Right renal pelvis (tissue), 4 donors: ENCODE measurements around the gene PRRT4. TPM values are rescaled to one million over a fixed set of nuclear protein-coding genes. Genes with fewer than 3 reads are reported as not detected.

Experiments used
- DNase-seq, 4 donors: peaks; one replicate each; pipeline ENCODE4 v3.0.0-alpha.2; 2013; ENCODE audit warnings: low read depth in 4 of 4, low spot score in 3 of 4, missing footprints in 1 of 4
- polyA plus RNA-seq, 4 donors: library from polyadenylated mRNA; unstranded; fragments of 120-200 nt; gene quantifications; one replicate each; pipeline ENCODE4 v1.2.1, GENCODE V29; 2013; ENCODE audit not compliant: insufficient read length in 4 of 4

Gene PRRT4
- polyA plus RNA-seq, 4 donors: 0.64 to 1.1 (median 0.94) TPM

DNA sequence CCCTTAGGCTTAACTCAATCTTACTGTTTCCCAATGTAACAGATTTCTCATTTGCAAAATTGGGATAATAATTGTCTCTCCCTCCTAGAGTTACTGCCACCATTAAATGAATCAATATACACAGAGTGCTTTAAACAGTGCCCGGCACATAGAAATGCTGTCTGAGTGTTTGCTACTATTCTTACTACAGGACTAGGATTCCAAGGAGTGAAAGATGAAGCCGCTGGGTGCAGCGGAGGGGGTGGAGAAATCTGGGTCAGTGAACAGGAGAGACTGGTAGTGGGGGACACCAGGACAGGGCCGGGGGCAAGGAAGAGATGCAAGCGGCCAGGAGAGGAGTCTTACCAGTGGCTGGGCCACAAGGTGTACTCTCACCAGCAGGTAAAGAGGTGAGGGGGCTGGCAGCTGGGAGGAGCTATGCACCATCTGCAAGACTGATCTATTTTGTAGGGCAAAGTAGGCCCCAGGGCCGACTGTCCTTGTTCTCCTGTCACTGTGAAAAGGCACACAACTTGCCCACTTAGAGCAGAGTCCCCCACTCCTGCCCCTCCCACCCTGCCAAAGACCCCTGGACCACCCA lies 18.5 kb upstream of the PRRT4 start:
- no peak for DNase-seq

DNA sequence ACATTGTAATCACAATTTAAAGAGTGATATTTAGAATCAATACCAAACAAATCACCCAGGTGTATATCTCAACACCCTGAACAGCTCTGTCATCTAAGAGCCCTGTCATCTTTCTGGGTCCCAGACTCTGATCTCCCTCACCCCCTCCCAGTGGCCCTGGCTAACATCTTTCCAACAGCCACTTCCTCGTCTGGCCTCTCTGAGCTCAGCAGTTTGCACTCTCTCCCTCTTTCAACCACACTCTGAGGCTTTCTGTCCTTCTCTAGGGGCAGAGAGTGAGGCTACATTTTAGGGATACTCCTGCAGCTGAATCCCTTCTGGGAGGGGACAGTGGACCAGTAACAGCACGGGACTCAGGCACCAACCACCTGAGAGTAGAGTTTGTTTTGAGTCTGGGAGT lies 17.1 kb upstream of the PRRT4 start:
- DNase-seq: no peak

DNA sequence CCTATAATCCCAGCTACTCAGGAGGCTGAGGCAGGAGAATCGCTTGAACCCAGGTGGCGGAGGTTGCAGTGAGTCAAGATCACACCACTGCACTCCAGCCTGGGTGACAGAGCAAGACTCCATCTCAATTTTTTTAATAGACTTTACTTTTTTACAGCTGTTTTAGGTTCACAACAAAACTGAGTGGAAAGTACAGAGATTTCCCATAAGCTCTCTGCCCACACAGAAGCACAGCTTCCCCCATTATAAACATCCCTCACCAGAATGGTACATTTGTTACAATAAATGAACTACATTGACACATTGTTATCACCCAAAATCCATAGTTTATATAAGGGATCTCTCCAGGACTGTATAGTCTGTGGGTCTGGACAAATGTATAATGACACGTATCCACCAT lies 14.6 kb upstream of the PRRT4 start:
- no peak for DNase-seq

DNA sequence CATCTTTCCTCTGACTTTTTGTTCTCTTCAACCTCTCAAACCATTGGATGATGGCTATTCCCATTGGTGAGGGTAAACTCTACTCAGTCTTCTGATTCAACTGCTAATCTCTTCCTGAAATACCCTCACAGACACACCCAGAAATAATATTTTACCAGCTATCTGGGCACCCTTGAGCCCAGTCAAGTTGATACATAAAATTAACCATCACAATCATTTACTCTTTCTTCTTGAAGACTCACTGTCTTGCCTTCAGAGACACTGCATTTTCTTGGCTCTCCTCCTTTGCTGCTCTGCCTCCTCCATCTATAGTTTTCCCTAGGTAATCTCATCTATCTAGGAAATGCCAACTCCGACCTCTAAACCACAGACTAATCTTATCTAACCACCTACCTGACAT lies 12.6 kb upstream of the PRRT4 start:
- no peak for DNase-seq

DNA sequence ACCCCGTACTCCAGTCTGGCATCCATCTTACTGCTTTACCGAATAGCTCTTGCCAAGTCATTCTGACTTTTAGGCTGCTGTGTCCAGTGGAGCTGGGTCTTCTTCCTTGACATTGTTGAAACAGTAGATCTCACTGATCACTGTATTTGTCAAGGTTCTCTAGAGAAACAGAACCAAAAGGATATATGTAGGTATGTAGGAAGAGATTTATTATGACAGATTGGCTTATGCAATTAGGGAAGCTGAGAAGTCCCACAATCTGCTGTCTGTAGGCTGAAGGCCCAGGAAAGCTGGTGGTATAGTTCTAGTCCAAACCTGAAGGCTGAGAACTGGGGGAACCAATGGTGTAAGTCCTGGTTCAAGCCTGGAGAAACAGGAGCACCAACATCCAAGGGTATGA lies 12.1 kb upstream of the PRRT4 start:
- no peak for DNase-seq

DNA sequence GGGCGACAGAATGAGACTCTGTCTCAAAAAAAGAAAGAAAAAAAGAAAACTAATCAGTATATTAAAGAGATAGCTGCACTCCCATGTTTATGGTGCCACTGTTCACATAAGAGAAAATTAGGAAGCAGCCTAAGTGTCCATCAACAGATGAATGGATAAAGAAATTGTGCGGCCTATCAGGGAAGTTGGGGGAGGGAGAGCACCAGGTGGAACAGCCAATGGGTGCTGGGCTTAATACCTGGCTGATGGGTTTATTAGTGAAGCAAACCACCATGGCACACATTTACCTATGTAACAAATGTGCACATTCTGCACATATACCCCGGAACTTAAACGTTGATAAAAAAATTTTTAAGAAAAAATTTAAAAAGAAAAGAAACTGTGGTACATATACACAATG lies 9.0 kb upstream of the PRRT4 start:
- no peak for DNase-seq

DNA sequence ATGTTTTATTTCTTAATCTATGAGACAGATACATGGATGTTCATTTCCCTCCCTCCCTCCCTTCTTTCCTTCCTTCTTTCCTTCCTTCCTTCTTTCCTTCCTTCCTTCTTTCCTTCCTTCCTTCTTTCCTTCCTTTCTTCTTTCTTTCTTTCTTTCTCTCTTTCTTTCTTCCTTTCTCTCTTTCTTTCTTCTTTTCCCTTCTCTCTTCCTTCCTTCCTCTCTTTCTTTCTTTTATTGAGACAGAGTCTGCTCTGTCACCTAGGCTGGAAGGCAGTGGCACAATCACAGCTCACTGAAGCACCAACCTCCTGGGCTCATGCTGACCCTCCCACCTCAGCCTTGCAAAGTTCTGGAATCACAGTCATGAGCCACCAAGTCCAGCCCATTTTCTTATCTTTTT lies 5.5 kb upstream of the PRRT4 start:
- DNase-seq: no peak

DNA sequence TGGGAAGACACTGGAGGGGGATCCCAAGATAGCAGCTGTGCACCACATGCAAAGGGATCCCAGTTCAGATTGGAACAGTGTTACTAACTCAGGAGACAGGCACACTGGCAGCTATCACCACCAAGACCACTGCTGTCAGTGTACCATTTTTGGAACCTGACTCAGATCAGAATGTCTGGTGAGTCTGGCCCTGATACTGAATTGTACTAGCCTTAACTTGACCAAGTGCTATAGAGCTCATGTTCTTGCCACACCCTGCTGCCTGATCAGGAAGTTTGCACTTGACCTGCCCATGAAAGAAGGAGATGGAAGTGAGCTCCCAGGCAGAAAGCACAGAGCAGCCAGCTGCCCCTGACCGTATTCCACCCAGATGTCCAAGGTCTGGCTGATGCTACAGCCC lies 4.8 kb upstream of the PRRT4 start:
- DNase-seq: no peak

DNA sequence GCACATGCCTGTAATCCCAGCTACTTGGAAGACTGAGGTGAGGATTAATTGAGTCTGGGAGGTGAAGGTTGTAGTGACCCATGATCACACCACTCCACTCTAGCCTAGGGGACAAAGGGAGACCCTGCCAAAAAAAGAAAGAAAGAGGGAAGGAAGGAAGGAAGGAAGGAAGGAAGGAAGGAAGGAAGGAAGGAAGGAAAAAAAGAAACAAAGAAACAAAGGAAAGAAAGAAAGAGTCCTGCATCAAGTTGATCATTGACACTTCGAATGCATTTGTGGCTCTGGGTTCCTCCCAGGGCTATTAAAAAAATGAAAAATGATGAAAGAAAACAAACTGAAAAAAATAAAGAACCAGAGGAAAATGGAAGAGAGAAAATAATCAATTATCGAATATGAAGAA lies 3.9 kb upstream of the PRRT4 start:
- DNase-seq: no peak

DNA sequence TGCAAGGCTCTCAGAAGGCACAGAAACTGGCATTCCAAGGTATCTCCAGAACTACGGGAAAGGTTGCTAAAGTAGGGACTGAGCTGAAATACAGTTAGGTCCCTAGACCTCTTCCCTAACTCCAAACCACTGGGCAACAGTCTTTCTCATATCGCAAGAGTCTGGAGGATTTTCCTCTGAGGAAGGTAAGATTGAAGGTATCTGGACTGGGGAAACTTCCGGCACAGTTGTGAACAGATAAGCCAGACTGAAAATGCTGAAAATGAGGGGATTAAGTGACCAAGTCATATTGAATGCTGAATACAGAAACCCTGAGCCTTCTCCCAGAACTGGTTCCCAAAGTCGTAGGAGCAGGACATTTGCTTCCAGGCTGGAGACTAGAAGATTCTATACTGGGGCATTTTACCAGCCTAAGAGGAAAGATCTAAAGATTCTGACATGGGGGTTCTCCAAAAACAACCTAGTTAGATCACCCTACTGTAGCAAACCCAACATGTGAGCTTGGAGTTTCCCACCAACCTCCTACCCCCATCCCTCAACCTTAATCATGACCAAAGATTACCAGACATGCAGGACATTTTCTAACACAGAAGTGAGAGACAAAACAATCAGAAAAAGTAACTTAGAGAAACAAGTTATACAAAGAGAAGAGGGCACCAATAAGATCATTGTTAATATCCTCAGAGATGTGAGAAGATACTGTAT lies 2.8 kb upstream of the PRRT4 start:
- no peak for DNase-seq

DNA sequence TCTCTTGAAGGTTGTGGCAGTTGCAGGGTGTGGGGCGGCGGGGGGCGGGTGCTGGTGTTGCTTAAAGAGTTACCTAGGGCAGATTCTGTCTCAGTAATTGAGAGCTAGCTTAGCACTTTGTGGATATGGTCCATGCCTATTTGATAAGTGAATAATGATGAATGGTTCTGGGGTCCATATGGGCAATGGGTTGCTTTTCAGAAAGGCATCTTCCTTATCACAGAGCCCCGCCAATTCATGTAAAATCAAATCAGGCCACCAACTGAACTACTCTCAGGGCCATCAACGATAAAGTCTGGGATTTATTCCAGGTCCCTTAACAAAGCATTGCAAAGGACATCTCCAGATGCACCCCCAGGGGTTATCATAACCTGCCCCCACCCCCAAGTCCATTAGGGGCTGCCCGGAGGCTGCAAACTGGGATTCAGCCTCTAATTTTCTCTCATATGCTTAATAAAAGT lies 1.8 kb upstream of the PRRT4 start:
- DNase-seq: no peak

DNA sequence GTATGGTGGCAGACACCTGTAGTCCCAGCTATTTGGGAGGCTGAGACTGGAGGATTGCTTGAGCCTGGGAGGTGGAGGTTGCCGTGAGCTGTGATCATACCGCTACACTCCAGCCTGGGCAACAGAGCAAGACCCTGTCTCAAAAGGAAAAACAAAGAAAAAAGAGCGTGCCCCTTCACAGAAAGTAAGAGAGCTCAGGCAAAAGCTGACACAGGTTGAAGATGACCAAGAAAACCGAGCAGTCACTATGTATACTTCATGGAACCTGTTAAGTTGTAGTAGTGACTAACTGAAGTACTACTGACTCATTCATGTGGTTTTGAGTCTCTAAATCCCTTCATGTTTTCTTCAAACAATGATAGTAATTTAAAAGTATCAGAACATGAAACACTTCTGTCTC lies 1.2 kb upstream of the PRRT4 start:
- DNase-seq: no peak

DNA sequence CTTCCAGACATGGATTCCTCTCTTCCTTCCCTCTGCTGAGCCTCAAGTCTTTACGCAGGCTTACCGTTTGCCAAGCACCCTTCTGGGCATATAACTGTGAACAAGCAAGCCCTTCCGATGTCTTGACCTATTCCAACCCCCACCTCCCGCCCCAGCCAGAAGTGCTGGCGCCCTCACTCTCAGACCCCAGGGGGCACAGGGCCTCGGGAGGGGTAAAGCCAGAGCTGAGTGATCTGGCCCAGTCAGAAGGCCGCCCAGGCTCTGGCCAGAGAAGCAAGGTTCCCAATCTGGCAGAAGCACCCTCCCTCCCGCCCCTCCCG lies 1.2 kb downstream of the PRRT4 start:
- DNase-seq: no peak

DNA sequence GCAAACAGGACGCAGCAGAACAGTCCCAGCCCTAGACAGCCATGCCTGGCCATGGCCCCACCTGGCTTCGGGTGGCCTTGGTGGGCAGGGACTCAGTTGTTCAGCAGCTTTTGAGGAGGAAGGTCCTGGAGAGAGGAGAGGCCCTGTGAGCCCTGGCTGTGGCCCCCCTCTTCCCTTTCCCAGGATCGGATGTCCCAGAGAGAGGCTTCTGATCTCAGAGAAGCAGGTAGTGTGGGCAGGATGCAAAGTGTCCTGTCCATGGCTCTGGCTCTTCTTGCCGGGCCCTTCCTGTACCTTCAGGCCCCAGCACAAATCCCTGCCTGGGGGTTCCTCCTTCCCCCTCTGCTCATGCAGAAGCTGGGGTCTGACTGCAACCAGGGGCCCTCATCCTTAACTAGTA lies 1.6 kb downstream of the PRRT4 start:
- no peak for DNase-seq

DNA sequence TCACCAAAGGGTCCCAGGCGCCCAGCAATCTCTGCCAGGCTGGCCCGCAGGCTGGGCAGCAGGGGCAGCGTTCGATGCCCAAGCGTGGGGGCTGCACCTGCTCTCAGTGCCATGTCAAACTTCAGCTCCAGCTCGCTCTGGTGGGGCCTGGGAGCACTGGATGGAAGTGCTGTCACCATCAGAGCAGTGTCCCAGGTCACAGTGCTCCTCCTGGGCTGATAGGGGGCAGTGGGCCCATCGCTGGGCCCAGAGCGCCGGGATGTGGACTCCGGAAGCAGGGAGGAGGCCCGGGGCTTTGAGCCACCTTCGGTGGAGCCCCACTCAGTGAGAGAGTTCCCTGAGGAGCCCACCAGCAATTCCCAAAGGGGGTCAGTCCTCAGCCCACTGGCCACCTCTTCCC lies 2.2 kb downstream of the PRRT4 start:
- no peak for DNase-seq

DNA sequence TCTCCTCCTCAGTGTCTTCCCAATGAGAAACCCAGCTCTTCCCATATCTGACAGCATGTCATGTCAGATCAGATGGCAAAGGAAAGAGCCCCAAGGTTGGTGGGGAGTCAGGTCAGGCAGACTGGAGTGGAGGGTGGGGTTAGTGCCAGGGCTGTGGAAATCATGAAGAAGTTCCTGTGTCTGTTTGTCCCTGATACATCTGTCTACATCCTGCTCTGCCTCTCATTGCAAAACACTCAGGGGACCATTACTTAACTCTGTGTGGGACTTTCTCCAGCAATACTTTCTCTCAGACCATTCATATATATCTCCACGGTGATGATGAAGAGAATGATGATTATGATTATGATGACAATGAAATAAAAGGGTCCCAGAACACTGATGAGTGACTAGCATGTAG lies 3.3 kb downstream of the PRRT4 start:
- DNase-seq: no peak

DNA sequence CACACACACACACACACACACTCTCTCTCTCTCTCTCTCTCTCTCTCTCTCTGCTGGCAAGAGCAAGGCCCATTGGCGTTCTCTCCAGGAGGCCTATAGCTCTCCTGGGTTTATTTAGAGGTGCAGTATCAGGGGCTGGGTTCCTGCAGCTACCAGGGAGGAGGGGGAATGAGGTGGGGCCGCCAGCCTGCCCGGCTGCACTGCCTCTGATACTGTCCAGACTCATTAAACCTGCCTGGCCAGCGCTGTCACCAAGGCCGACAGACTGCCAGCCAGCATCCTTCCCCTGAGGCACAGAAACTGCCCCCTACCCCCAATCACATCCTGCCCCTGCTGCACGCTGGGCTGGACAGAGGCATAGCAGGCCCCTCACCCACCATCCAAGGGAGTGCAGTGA lies 4.3 kb downstream of the PRRT4 start:
- DNase-seq: no peak

DNA sequence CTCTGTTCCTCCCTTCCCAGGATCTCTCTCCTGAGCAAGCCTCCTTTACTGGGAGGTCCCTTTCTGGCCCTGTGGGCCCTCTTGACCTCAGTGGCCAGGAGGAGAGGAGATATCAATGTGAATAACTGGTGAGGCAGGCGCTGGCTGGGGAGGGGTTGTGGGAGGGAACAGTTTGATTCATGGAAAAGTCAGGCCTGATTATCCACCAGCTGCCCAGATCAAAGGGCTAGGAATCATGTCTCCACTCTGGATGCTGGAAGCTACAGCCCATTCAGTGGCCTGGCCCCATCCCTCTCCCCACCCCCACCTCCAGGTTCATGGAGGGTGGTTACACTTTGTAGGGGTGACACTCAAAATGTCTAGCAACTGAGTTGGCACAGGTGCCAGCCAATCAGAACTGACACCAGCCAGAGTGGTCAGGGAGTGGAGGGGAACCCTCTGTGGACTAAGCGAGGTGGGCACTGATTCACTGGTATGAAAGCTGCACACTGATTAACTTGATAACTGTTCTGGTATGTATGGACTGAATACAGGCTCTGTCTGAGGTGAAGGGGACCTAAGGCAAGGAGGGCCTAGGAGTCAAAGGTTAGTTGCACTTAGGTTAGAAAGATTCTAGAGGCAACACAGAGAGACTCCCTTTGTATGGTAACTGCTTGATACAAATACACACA lies 4.8 kb downstream of the PRRT4 start:
- no peak for DNase-seq

DNA sequence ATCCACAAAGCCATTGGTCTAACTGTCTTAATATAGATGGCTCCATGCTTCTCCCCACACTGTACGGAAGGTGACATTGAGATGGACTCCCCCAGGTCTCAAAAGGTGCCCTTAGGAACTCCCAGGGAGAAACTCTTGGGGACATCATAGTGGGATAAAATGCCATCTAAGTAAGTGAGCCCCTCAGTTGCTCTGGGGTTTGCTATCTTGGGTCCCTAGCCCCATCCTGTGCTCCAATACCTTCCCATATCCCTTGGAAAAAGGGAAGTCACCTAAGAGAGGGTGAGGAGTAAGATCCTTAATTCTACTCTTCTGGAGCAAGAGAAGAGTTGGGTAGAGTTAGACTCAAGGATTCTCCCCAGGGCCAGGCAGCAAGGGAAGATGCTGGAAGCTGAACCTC lies 7.9 kb downstream of the PRRT4 start:
- no peak for DNase-seq

DNA sequence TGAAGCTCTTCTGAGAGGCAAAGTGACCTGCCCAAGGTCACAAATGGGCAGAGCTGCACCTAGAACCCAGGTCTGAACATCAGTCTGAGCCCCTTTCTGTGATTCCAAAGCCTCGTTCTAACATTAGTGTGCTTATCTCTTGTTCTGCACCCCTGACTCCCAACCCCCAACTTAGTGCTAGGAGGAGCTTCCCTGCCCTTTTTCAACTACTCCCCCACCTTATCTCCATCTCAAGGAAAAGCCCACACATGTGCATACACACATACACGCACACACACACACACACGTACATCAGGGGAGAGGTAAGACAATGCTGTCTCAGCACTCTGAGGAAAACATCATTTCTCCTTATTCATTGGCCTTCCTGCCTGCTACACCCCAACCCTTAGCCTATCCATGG lies 8.3 kb downstream of the PRRT4 start:
- no peak for DNase-seq

DNA sequence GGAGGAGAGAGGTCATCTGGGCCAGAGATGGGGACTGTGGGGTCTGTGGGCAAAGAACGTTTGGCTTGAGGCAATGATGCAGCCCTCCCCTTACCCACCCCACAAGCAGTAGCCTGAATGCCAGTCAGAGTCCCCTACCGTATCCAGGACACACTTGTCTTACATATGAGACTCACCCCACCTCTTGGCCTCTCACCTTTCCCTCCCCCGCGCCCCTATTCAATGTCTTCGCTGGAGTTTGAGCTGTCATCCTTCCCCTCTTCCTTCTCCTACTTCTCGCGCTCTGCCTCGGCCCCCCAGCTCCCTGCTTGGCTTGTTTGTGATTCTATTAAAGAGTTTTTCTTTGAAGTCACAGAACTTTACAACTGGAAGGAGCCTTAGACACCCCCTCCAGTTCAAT lies 8.9 kb downstream of the PRRT4 start:
- no peak for DNase-seq

DNA sequence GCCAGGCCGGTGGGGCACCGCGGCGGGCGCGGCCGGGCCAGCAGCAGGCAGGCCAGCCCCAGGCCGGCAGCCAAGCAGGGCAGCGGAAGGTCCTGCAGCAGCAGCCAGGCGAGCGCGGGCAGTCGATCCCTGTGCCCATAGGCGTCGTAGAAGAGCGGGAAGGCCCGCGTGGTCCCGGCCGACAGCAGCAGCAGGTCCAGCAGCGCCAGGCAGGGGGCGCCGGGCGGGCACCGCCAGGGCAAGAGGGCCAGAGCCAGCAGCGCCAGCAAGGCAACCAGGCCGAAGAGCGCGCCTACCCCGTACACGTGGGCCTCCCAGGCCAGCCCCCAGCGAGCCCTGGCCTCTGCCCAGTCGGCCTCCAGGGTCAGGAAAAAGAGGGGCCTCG lies 9.3 kb downstream of the PRRT4 start:
- DNase-seq: no peak
